Stimulated activated CD8-positive, alpha-beta memory T cell treated with anti-CD3 and anti-CD28 coated beads, Interleukin-7, amount 100 ng/mL, for 4 hours (primary cell): ENCODE data around the gene TNFRSF1B.

Source experiments
- DNase-seq, 2 donors: peaks; one replicate each; pipeline ENCODE4 v3.0.0-alpha.2; 2020; ENCODE audit warnings: low read depth in 2 of 2

Gene TNFRSF1B

DNA sequence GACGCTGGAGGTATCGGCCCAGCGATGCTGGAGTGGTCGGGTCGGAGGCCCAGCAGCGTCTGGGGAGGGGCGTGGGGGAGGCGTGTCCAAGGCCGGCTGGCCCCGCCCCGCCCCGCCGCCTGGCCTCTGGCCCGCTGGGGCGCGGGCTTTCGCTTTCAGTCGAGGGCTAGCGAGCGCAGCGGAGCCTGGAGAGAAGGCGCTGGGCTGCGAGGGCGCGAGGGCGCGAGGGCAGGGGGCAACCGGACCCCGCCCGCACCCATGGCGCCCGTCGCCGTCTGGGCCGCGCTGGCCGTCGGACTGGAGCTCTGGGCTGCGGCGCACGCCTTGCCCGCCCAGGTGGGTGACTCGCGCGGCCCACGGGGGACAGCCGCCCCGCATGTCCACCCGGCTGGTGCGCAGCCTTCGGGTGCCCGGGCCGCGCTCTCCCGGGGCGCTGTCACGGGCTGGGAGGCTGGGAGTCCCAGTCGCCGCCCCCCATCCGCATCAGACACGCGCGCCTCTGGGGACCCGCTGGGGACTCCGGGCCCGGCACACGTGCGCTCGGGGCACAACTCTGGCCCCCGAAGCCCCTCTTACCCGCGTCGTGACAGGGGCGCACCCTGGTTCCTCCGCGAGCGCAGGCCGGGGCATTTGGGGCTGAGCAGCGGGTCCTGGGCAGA, at the start of gene TNFRSF1B:
Gene TNFRSF1B (plus strand): TSS at position 158 of the 659 bp plus-strand sequence. CDS start 101 bp downstream, at position 259.
- DNase-seq = peak in 1 of 2 donors; percentile 69

DNA sequence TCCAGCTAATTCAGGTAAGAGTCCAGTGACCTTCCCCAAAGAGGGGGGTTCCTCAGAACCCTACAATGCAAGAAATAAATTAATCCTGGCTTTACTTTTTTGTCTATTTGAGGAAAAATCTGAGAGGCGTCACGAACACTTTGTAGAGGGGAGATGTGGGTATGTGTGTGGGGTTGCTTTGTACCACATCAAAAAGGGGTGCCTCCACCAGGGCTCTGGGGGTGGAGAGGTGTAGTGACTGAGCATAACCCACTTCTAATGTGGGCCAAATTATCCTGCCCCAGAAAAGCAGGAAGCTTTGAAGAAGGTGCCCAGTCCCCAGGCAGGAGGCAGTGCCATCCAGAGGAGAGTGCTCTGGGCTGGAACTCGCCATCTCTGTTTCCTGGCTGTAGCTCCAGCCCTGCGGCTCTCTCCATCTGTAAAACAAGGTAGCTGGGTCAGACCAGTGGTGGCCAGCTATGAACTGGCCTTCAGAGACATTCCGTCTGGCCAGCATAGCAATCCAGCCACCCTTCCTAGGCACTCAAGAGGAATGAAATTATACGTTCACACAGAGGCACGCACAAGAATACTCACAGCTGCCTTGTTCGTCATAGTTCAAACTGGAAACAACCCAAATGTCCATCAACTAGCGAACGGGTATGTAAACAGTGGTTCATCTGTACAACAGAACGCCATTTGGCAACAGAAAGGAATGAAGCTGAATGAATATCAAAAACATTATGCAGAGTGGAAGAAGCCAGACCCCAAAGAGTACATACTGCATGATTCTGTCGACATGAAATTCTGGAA, 45.4 kb upstream of the TNFRSF1B start:
- DNase-seq = peak in 1 of 2 donors; percentile 33

- no peak for DNase-seq
These were observed 43.6 kb upstream of the TNFRSF1B start for GRCh38 chr1:12123172-12123571.

DNA sequence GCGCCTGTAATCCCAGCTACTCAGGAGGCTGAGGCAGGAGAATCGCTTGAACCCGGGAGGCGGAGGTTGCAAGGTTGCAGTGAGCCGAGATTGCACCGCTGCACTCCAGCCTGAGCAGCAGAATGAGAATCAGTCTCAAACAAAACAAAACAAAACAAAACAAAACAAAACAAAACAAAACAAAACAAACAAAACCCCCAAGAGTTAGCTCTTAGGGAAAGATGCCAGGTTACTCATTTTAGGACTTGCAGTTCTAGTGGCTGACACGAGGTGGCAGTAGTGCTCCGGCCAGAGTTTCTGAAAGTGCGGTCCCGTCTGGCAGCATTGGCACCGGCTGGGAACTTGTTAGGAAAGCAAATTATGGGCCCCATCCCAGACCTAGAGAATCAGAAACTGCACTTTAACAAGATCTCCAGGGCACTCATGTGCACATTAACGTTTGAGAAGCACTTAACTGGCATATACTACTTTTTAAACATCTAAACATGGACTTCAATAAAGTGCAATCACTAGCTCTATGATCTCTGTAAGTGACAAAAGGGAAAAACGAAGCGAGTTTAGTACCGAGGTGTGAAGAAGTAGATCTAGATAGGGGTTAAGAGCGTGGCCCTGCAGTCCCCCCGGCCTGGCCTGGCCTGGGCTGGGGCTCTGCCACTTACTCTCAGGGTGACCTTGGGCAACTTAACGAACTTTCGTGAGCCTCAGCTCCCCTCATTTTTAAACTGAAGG, 41.9 kb upstream of the TNFRSF1B start:
- peak; percentile 59 to 63 for DNase-seq

DNA sequence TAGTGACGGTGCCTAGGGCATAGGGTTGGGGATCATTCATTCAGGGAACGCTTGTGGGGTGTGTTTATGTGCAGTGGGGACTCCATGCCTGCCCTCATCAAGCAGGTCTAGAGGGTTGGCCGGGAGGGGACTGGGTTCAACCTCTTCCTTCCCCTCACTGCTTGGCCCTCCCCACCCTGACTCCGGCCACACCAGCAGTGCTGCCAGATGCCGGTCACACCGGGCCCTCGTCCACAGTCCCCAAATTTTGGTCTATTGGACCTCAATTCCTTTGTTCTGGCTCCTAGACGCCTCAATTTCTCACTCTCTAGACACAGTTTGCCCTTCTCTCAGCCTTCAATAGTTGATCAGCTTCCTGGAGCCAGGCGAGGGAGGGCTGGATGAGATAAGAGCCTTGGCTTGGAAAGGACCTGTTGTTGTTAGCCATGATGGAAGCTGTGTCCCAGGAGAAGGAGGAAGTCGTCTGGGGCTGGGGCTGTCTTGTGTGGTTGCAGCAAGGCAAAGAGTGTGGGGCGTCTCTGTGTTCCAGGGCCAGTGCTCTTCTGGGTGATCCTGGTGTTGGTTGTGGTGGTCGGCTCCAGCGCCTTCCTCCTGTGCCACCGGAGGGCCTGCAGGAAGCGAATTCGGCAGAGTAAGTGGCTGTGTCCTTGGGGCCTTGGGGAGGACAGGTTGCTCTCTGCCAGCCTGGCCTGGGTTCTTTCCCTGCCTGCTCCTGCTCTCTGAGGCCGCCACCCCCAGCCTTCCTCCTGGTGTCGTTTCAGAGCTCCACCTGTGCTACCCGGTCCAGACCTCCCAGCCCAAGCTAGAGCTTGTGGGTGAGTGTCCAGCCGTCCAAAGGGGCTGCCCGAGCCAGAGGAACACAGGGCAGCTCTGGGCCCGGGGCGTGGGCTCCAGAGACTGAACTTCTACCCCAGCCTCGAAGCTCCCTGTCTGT, 41.1 kb upstream of the TNFRSF1B start:
- DNase-seq = no peak

- no peak for DNase-seq
These were observed 40.0 kb upstream of the TNFRSF1B start for GRCh38 chr1:12126781-12127180.

GRCh38 chr1:12127206-12127810, 39.5 kb upstream of the TNFRSF1B start:
- DNase-seq = no peak

DNA sequence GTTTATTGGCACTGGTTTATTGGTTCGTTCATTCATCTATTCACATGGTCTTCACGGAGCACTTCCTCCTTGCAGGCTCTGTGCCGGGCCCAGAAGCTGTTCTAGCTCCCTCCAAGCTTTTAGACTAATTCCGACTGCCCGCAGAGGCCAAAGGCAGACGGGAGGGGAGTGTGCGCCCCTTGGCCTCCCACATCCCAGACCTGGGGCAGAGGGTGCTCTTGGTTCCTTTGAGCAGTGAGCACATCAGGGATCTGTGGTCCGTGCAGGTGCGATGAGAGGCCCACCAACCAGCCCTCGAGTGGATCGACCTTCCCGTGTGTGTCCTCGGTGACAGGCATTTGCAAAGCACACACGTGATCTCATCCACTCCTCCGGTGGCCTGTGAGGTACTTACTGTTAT, 38.7 kb upstream of the TNFRSF1B start:
- DNase-seq = no peak

GRCh38 chr1:12129624-12130023, 37.2 kb upstream of the TNFRSF1B start:
- DNase-seq = no peak

GRCh38 chr1:12130466-12131130, 36.2 kb upstream of the TNFRSF1B start:
- DNase-seq = no peak

GRCh38 chr1:12132078-12132477, 34.7 kb upstream of the TNFRSF1B start:
- no peak for DNase-seq

GRCh38 chr1:12134716-12135115, 32.1 kb upstream of the TNFRSF1B start:
- no peak for DNase-seq

DNA sequence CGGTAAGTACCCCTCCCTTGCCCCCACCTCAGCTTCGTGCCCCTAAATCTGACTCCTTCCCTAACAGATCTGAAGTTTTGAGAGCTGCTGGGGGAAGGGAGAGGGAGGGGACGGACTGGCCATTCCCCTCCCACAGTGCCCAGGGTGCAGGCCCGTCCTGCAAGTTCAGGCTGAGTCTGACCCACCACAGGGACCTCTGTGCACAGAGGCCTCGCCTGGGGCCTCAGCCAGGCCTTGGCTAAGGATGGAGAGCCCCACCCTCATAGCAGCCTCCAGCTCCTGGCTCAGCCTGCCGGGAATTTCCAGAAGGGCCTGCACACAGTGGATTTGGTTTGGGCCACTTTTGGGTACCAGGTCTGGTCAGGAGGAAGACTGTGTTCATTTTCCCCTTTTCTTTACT, 31.2 kb upstream of the TNFRSF1B start:
- no peak for DNase-seq

GRCh38 chr1:12136916-12137610, 29.7 kb upstream of the TNFRSF1B start:
- DNase-seq = no peak

GRCh38 chr1:12138196-12139168, 28.3 kb upstream of the TNFRSF1B start:
- DNase-seq = no peak

GRCh38 chr1:12140016-12140415, 26.8 kb upstream of the TNFRSF1B start:
- DNase-seq = no peak

GRCh38 chr1:12140515-12141162, 26.2 kb upstream of the TNFRSF1B start:
- DNase-seq = no peak
